ENCODE data around the gene KBTBD4.

KBTBD4 gene

GRCh38 chr11:47578524-47579494 lies at the start of gene KBTBD4, which contains the start of gene NDUFS3:
KBTBD4 (minus strand) TSS chr11:47578970; CDS start chr11:47578951, 19 bp downstream.
NDUFS3 (plus strand) TSS chr11:47579074; CDS start chr11:47579092, 18 bp downstream.
- no peak for TF ChIP-seq CTCF (IDR thresholded peaks at IDR 0.05; ENCODE audit: borderline replicate concordance, insufficient read depth, low read depth, low read length)
- peak within 1 kb of the TSS; percentile 99 for H3K4me3 ChIP-seq (ENCODE audit: low read depth, low read length)

GRCh38 chr11:47628026-47628425 lies 49.3 kb upstream of the KBTBD4 start:
- TF ChIP-seq CTCF (IDR thresholded peaks at IDR 0.05; ENCODE audit: borderline replicate concordance, insufficient read depth, low read depth, low read length) = no peak
- no peak overlapping the region for H3K4me3 ChIP-seq (ENCODE audit: low read depth, low read length)

DNA sequence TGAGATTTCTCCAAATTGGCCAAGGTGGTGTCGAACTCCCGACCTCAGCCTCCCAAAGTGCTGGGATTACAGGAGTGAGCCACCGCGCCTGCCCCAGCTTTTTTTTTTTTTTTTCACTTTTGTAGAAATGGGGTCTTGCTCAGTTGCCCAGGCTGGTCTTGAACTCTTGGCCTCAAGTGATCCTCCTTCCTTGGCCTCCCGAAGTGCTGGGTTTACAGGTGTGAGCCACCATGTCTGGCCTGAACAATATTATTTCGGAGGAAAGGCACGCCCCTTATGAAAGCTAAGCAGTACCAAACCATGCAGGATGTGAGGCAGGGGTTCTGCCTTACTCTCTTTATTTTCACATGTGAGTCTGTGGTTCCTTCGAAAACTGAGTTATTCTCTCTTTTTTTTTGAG lies 47.5 kb upstream of the KBTBD4 start:
- no peak for TF ChIP-seq CTCF (IDR thresholded peaks at IDR 0.05; ENCODE audit: borderline replicate concordance, insufficient read depth, low read depth, low read length)
- H3K4me3 ChIP-seq (ENCODE audit: low read depth, low read length) = no peak overlapping the region

GRCh38 chr11:47620836-47621378 lies 42.1 kb upstream of the KBTBD4 start:
- TF ChIP-seq CTCF (IDR thresholded peaks at IDR 0.05; ENCODE audit: borderline replicate concordance, insufficient read depth, low read depth, low read length) = no peak

GRCh38 chr11:47617417-47617809 lies 38.6 kb upstream of the KBTBD4 start:
- H3K4me3 ChIP-seq (ENCODE audit: low read depth, low read length) = no peak overlapping the region
- no peak for TF ChIP-seq CTCF (IDR thresholded peaks at IDR 0.05; ENCODE audit: borderline replicate concordance, insufficient read depth, low read depth, low read length)

More at GRCh38 chr11:47620836-47621378, 42.1 kb upstream of the KBTBD4 start:
- H3K4me3 ChIP-seq (ENCODE audit: low read depth, low read length) = no peak overlapping the region

GRCh38 chr11:47616726-47617416 lies 38.1 kb upstream of the KBTBD4 start:
- H3K4me3 ChIP-seq (ENCODE audit: low read depth, low read length) = no peak overlapping the region
- TF ChIP-seq CTCF (IDR thresholded peaks at IDR 0.05; ENCODE audit: borderline replicate concordance, insufficient read depth, low read depth, low read length) = peak; percentile 73
